HepG2 (cell line): ENCODE data around the gene TADA2B. TPM values are rescaled to one million over a fixed set of nuclear protein-coding genes. Genes with fewer than 3 reads are reported as not detected.

ENCODE experiments used
- ATF2 ChIP-seq: sonication (generic); formaldehyde crosslinking; IDR thresholded peaks from 2 replicates; pipeline ENCODE4 v1.4.0; 2020; ENCODE audit warnings: missing genetic modification reagents
- GATAD2A ChIP-seq: IDR thresholded peaks from 2 replicates; pipeline ENCODE4 v1.6.1; 2016
- GFI1 ChIP-seq: sonication (generic); formaldehyde crosslinking; IDR thresholded peaks from 2 replicates; pipeline ENCODE4 v1.5.0; 2020; ENCODE audit warnings: missing genetic modification reagents, mild to moderate bottlenecking, borderline replicate concordance
- MED1 ChIP-seq: sonication (generic); formaldehyde crosslinking; IDR thresholded peaks from 2 replicates; pipeline ENCODE4 v1.4.0; 2020; ENCODE audit warnings: missing genetic modification reagents
- MLX ChIP-seq: IDR thresholded peaks from 2 replicates; pipeline ENCODE4 v1.6.1; 2016
- NCOA2 ChIP-seq: sonication (generic); formaldehyde crosslinking; IDR thresholded peaks from 2 replicates; pipeline ENCODE4 v1.8.0; 2022; ENCODE audit warnings: inconsistent platforms
- NR0B2 ChIP-seq: sonication (generic); formaldehyde crosslinking; IDR thresholded peaks from 2 replicates; pipeline ENCODE4 v1.4.0; 2020; ENCODE audit warnings: mild to moderate bottlenecking, missing genetic modification reagents
- PAWR ChIP-seq: sonication (generic); formaldehyde crosslinking; IDR thresholded peaks from 2 replicates; pipeline ENCODE4 v1.4.0; 2020; ENCODE audit warnings: missing genetic modification reagents, mild to moderate bottlenecking, borderline replicate concordance
- POGZ ChIP-seq: sonication (generic); formaldehyde crosslinking; IDR thresholded peaks from 2 replicates; pipeline ENCODE4 v1.4.0; 2020; ENCODE audit warnings: mild to moderate bottlenecking, missing genetic modification reagents
- THRA ChIP-seq: sonication (generic); formaldehyde crosslinking; IDR thresholded peaks from 2 replicates; pipeline ENCODE4 v1.4.0; 2020; ENCODE audit warnings: missing genetic modification reagents, borderline replicate concordance
- ZBTB14 ChIP-seq: sonication (generic); formaldehyde crosslinking; IDR thresholded peaks from 2 replicates; pipeline ENCODE4 v1.4.0; 2020; ENCODE audit warnings: missing genetic modification reagents
- ZFP36 ChIP-seq: fragments of 150-350 bp; IDR thresholded peaks from 2 replicates; pipeline ENCODE4 v1.6.1; 2018; ENCODE audit warnings: borderline replicate concordance, low read length, low read depth; ENCODE audit not compliant: partially characterized antibody
- ZNF18 ChIP-seq: sonication (generic); formaldehyde crosslinking; IDR thresholded peaks from 2 replicates; pipeline ENCODE4 v1.8.0; 2022; ENCODE audit warnings: mild to moderate bottlenecking, missing genetic modification reagents; ENCODE audit not compliant: insufficient replicate concordance
- ZNF280D ChIP-seq: sonication (generic); formaldehyde crosslinking; IDR thresholded peaks from 2 replicates; pipeline ENCODE4 v1.5.1; 2020; ENCODE audit warnings: mild to moderate bottlenecking, missing genetic modification reagents
- ZNF770 ChIP-seq: sonication (generic); formaldehyde crosslinking; IDR thresholded peaks from 2 replicates; pipeline ENCODE4 v1.5.0; 2020; ENCODE audit warnings: mild to moderate bottlenecking, missing genetic modification reagents
- polyA plus RNA-seq, 8 experiments: library from polyadenylated mRNA; depleted of rRNA in 3 of 8; stranded (reverse) in 7 of 8; unstranded in 1 of 8; fragments of >200 nt; fragmentation: Illumina TruSeq in 4 of 8; extraction: Trizol in 4 of 8; gene quantifications; 2 replicates each; pipeline versions ENCODE4 v1.2.1 to v1.2.3, GENCODE V29; 2011 to 2016; ENCODE audit warnings: low read depth in 4 of 8, missing spikeins in 1 of 8, mixed read lengths in 1 of 8; ENCODE audit not compliant: insufficient read depth in 1 of 8
- total RNA-seq, 5 experiments: library from RNA; depleted of rRNA; stranded (reverse); fragments of >200 nt; fragmentation: Illumina TruSeq; extraction: Trizol; gene quantifications; 2 replicates each; pipeline ENCODE4 v1.2.3, GENCODE V29; 2016; ENCODE audit warnings: low read depth in 1 of 5

Gene TADA2B
- total and polyA plus RNA-seq, 2 of the 13 experiments (the other 11 are each of a cell fraction or from before 2014, with no cell fraction given) = 4.6 to 8.9 TPM

- TF ChIP-seq ZFP36 = no peak
- no peak for TF ChIP-seq GFI1 (CRISPR knock-in tag)
- peak; percentile 38; the same call in 1 of the 2 replicates for TF ChIP-seq MED1 (CRISPR knock-in tag)
- TF ChIP-seq ZNF280D (CRISPR knock-in tag) = peak; percentile 49; the same call in 1 of the 2 replicates
- no peak for TF ChIP-seq GATAD2A (CRISPR knock-in tag)
- TF ChIP-seq PAWR (CRISPR knock-in tag) = no peak
- no peak for TF ChIP-seq POGZ (CRISPR knock-in tag)
- no peak for TF ChIP-seq NR0B2 (CRISPR knock-in tag)
- TF ChIP-seq ZBTB14 (CRISPR knock-in tag) = no peak
- no peak for TF ChIP-seq NCOA2
- no peak for TF ChIP-seq ZNF18
- no peak for TF ChIP-seq ATF2 (CRISPR knock-in tag)
- no peak for TF ChIP-seq MLX
- no peak for TF ChIP-seq THRA (CRISPR knock-in tag)
- 0 out of 2 replicates have a peak, but pooled peaks have one; percentile 9 for TF ChIP-seq ZNF770 (CRISPR knock-in tag)
Measured at GRCh38 chr4:7101692-7102515, 58.7 kb downstream of the TADA2B start (continued).
